GM06990 (cell line): ENCODE measurements around the gene FNBP1L.

ENCODE experiments used
- DNase-seq: peaks from one replicate; pipeline ENCODE4 v3.0.0-alpha.2; 2011; ENCODE audit not compliant: insufficient read length; ENCODE audit errors: extremely low read depth
- H3K27me3 ChIP-seq: replicated peaks from 2 replicates; pipeline ENCODE4 v1.6.0; 2011; ENCODE audit warnings: low read length; ENCODE audit not compliant: control insufficient read depth, insufficient read depth
- H3K36me3 ChIP-seq: 2 replicates; pipeline ENCODE4 v1.5.1; 2011; ENCODE audit warnings: low read length; ENCODE audit not compliant: control insufficient read depth, insufficient read depth
- H3K4me3 ChIP-seq: replicated peaks from 2 replicates; pipeline ENCODE4 v1.5.1; 2011; ENCODE audit warnings: low read depth, mild to moderate bottlenecking, control low read depth, low read length
- CTCF ChIP-seq: IDR thresholded peaks from 2 replicates; pipeline ENCODE4 v1.5.1; 2011; ENCODE audit warnings: low read length, control low read depth, mild to moderate bottlenecking, inconsistent platforms; ENCODE audit not compliant: insufficient read depth, poor library complexity, severe bottlenecking

Gene FNBP1L

DNA sequence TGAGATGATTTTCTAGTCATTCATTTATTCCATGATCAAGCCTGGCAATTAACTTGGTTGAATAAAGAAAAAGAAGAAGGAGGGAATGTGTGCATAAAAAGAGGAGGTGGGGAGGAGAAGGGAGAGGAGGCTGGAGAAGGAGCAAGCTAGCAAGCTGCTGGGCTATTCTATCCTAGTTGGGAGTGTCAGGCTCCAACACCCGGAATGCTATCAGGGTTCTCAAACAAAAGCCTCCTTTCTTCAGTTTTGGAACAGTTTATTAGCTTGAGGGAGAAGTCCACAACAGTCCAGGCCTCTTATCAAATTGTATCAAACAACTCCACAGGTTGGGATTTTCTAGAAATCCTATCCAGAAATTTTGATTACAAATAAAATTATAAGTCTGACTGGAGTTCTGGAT is 153.8 kb downstream of the FNBP1L start:
- no peak for TF ChIP-seq CTCF
- Histone ChIP-seq H3K27me3 (no peaks in the 10 kb centered on the region; the same call in none of the 2 replicates), H3K4me3 (no peak overlapping the region), H3K36me3 (no peaks in the 10 kb centered on the region; the same call in 1 of the 2 replicates)
- DNase-seq: no peak

DNA sequence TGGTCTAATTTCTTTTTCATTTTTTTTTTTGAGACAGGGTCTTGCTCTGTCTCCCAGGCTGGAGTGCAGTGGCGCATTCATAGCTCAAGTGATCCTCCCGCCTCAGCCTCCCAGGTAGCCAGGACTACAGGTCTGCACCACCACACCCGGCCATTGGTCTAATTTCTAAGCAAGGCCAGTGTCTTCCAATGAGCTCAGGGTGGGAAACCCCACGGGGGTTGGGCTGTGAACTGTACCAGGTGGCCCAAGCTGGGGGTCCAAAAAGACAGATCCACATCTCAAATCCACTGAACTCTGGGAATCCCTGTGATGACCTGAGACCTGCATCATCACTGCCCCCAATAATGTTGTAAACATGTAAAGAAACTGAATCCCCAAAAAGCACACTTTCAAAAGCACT is 154.2 kb downstream of the FNBP1L start:
- no peak for DNase-seq
- no peak overlapping the region for H3K4me3 ChIP-seq
- no peaks in the 10 kb centered on the region; the same call in 1 of the 2 replicates for H3K36me3 ChIP-seq
- no peak for TF ChIP-seq CTCF
- no peaks in the 10 kb centered on the region; the same call in none of the 2 replicates for H3K27me3 ChIP-seq

DNA sequence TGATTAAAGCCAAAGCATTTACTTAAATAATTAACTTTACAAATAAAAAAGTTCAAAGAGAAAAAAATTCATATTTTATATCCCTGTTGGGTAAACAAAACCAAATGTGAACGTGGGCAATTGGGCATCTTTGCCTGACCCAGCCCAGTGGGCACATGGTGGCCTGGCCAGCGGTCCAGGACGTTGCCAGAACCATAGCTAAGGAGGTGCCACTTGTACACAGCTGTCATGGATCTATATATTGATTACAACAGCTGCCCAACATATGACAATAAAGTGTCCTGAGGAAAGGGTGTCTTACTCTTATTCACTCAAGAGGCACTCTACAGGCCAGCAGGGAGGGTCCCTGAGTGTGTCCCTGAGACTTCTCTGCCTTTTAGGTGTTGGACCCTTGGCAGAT is 155.2 kb downstream of the FNBP1L start:
- H3K4me3 ChIP-seq: no peak overlapping the region
- no peak for DNase-seq
- no peaks in the 10 kb centered on the region; the same call in 1 of the 2 replicates for H3K36me3 ChIP-seq
- no peaks in the 10 kb centered on the region; the same call in none of the 2 replicates for H3K27me3 ChIP-seq
- no peak for TF ChIP-seq CTCF

DNA sequence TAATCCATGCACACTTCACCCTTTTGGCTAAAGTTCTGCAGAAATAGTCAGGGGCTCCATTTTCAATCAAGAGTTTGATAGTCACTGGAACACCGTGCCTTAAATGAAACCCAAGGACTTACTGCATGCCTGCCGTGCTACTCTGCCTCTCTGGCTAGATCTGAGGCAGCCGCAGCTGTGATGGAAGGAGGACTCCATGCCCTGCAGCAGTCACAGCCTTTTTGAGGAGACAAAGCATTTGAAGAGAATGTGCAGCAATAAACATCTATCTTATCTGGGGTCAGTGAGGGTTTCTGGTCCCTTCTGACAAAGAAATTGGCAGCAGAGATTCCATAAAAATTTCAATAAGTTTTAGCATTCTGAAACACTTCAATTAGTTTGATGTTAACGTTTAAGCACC is 155.7 kb downstream of the FNBP1L start:
- H3K27me3 ChIP-seq: no peaks in the 10 kb centered on the region; the same call in none of the 2 replicates
- TF ChIP-seq CTCF: no peak
- H3K4me3 ChIP-seq: no peak overlapping the region
- no peak for DNase-seq
- H3K36me3 ChIP-seq: no peaks in the 10 kb centered on the region; the same call in 1 of the 2 replicates
